Measurements from ENCODE around the gene ACTN4.

Gene ACTN4

GRCh38 chr19:38635483-38636399 lies 11.7 kb upstream of the ACTN4 start:
- DNase-seq (ENCODE audit: low read depth): no peak

GRCh38 chr19:38638461-38638860 lies 9.0 kb upstream of the ACTN4 start:
- DNase-seq (ENCODE audit: low read depth): no peak

GRCh38 chr19:38639679-38640078 lies 7.8 kb upstream of the ACTN4 start:
- no peak for DNase-seq (ENCODE audit: low read depth)

- DNase-seq (ENCODE audit: low read depth): no peak
Measured at GRCh38 chr19:38640368-38640767, 7.1 kb upstream of the ACTN4 start.

- DNase-seq (ENCODE audit: low read depth): no peak
Measured at GRCh38 chr19:38642176-38642575, 5.3 kb upstream of the ACTN4 start.

- DNase-seq (ENCODE audit: low read depth): no peak
Measured at GRCh38 chr19:38644719-38645118, 2.7 kb upstream of the ACTN4 start.

- DNase-seq (ENCODE audit: low read depth): no peak
Measured at GRCh38 chr19:38647966-38648768, 718 bp downstream of the ACTN4 start.

- DNase-seq (ENCODE audit: low read depth): no peak
Measured at GRCh38 chr19:38648769-38649304, 1.4 kb downstream of the ACTN4 start.

- DNase-seq (ENCODE audit: low read depth): no peak
Measured at GRCh38 chr19:38649305-38650171, 2.1 kb downstream of the ACTN4 start.

GRCh38 chr19:38650172-38650775 lies 2.8 kb downstream of the ACTN4 start:
- DNase-seq (ENCODE audit: low read depth): no peak

- no peak for DNase-seq (ENCODE audit: low read depth)
Measured at GRCh38 chr19:38650911-38651584, 3.6 kb downstream of the ACTN4 start.

- no peak for DNase-seq (ENCODE audit: low read depth)
Measured at GRCh38 chr19:38653028-38653571, 5.7 kb downstream of the ACTN4 start.

GRCh38 chr19:38654628-38655055 lies 7.2 kb downstream of the ACTN4 start:
- no peak for DNase-seq (ENCODE audit: low read depth)

GRCh38 chr19:38655148-38655824 lies 7.8 kb downstream of the ACTN4 start:
- no peak for DNase-seq (ENCODE audit: low read depth)

GRCh38 chr19:38656171-38656981 lies 8.9 kb downstream of the ACTN4 start:
- no peak for DNase-seq (ENCODE audit: low read depth)

GRCh38 chr19:38657633-38658222 lies 10.3 kb downstream of the ACTN4 start:
- peak; percentile 61 for DNase-seq (ENCODE audit: low read depth)

- DNase-seq (ENCODE audit: low read depth): peak; percentile 99
Measured at GRCh38 chr19:38658462-38659306, 11.2 kb downstream of the ACTN4 start.

GRCh38 chr19:38660724-38661123 lies 13.3 kb downstream of the ACTN4 start:
- DNase-seq (ENCODE audit: low read depth): no peak
